B cell (primary cell): Measurements from ENCODE around the gene ZSWIM2. TPM values are rescaled to one million over a fixed set of nuclear protein-coding genes. Genes with fewer than 3 reads are reported as not detected.

Experiments
- ATAC-seq: fragments of 200-7000 bp; cut with Tn5 transposase; one replicate; pipeline ENCODE4 v1.10.0; 2021; ENCODE audit warnings: low read depth, mild to moderate bottlenecking, moderate number of reproducible peaks, moderate library complexity
- CTCF ChIA-PET: fragments of 350-600 bp; sonication (Branson Sonifier 250); formaldehyde crosslinking; loops from one replicate; lab custom pipeline; 2021; ENCODE audit warnings: antibody characterized with exemption, inconsistent platforms; lab: Charles Lee
- POLR2A ChIA-PET: fragments of 350-600 bp; sonication (Branson Sonifier 250); formaldehyde crosslinking; loops from one replicate; lab custom pipeline; 2021; ENCODE audit warnings: antibody characterized with exemption; lab: Charles Lee
- DNase-seq: peaks from one replicate; pipeline ENCODE4 v3.0.0; 2013
- H2AFZ ChIP-seq: 2 replicates; pipeline ENCODE4 v1.6.1; 2012; ENCODE audit warnings: mild to moderate bottlenecking, low read depth, low read length; ENCODE audit not compliant: insufficient read depth, poor library complexity, severe bottlenecking
- H3K27ac ChIP-seq, 2 donors: 1 replicate in 1 of 2; 2 replicates in 1 of 2; pipeline ENCODE4 v1.5.1; 2012 to 2013; ENCODE audit warnings: low read length in 2 of 2, mild to moderate bottlenecking in 2 of 2, moderate library complexity in 1 of 2
- H3K27me3 ChIP-seq, 4 experiments: fragments of 200-600 bp in 1 of 4; sonication (generic) in 1 of 4; replicated peaks in 1 of 4; 1 replicate in 2 of 4; 2 replicates in 2 of 4; pipeline versions ENCODE4 v1.6.1 to v1.7.0; 2013 to 2016; ENCODE audit warnings: low read length in 3 of 4, mild to moderate bottlenecking in 2 of 4, mixed read lengths in 1 of 4, moderate library complexity in 1 of 4; ENCODE audit not compliant: insufficient read depth in 4 of 4, control insufficient read depth in 3 of 4; ENCODE audit errors: control extremely low read depth in 1 of 4
- H3K36me3 ChIP-seq, 2 experiments: replicated peaks in 1 of 2; 1 replicate in 1 of 2; 2 replicates in 1 of 2; pipeline versions ENCODE4 v1.6.1 to v1.7.1; 2013; ENCODE audit warnings: low read length in 1 of 2; ENCODE audit not compliant: insufficient read depth in 2 of 2, control insufficient read depth in 1 of 2; ENCODE audit errors: control extremely low read depth in 1 of 2, extremely low read depth in 1 of 2
- H3K4me1 ChIP-seq, 2 donors: fragments of 200-600 bp in 1 of 2; sonication (generic) in 1 of 2; 1 replicate in 1 of 2; 2 replicates in 1 of 2; pipeline versions ENCODE4 v1.5.1 to v1.6.1; 2013 to 2017; ENCODE audit warnings: low read length in 2 of 2; ENCODE audit not compliant: control insufficient read depth in 2 of 2, insufficient read depth in 2 of 2
- H3K4me2 ChIP-seq: replicated peaks from 2 replicates; pipeline ENCODE3; 2012; ENCODE audit warnings: mild to moderate bottlenecking, low read depth, low read length; ENCODE audit not compliant: poor library complexity, severe bottlenecking
- H3K4me3 ChIP-seq, 5 experiments: fragments of 200-600 bp in 1 of 5; sonication (generic) in 1 of 5; 1 replicate in 3 of 5; 2 replicates in 2 of 5; pipeline versions ENCODE4 v1.5.1 to v1.7.0; 2011 to 2016; ENCODE audit warnings: low read length in 4 of 5, mild to moderate bottlenecking in 4 of 5, low read depth in 2 of 5, control low read depth in 1 of 5, moderate library complexity in 1 of 5; ENCODE audit not compliant: insufficient read depth in 1 of 5; ENCODE audit errors: control extremely low read depth in 1 of 5, extremely low read depth in 1 of 5
- H3K79me2 ChIP-seq: fragments of 200-600 bp; sonication (generic); one replicate; pipeline ENCODE4 v1.6.0; 2016; ENCODE audit warnings: low read length; ENCODE audit not compliant: control insufficient read depth, insufficient read depth
- H3K9ac ChIP-seq: fragments of 200-600 bp; sonication (generic); 2 replicates; pipeline ENCODE4 v1.6.1; 2017; ENCODE audit warnings: mild to moderate bottlenecking, low read length, moderate library complexity
- H3K9me3 ChIP-seq, 3 donors: one replicate each; pipeline versions ENCODE4 v1.6.1 to v1.7.1; 2013; ENCODE audit warnings: low read length in 2 of 3; ENCODE audit not compliant: control insufficient read depth in 2 of 3, insufficient read depth in 1 of 3; ENCODE audit errors: control extremely low read depth in 1 of 3
- H4K20me1 ChIP-seq: 2 replicates; pipeline ENCODE4 v1.6.0; 2012; ENCODE audit warnings: mild to moderate bottlenecking, low read length; ENCODE audit not compliant: insufficient read depth, control insufficient read depth, poor library complexity, severe bottlenecking
- H3K27ac Mint-ChIP-seq: one replicate; pipeline ENCODE4 v1.8.0; 2021; ENCODE audit warnings: mixed read lengths
- H3K27me3 Mint-ChIP-seq: one replicate; pipeline ENCODE4 v1.8.0; 2021; ENCODE audit warnings: mixed read lengths
- H3K4me1 Mint-ChIP-seq: one replicate; pipeline ENCODE4 v1.8.0; 2021; ENCODE audit warnings: mixed read lengths
- H3K4me3 Mint-ChIP-seq: one replicate; pipeline ENCODE4 v1.8.0; 2021; ENCODE audit warnings: mixed read lengths
- H3K9me3 Mint-ChIP-seq: one replicate; pipeline ENCODE4 v1.8.0; 2022; ENCODE audit warnings: mixed read lengths; ENCODE audit not compliant: insufficient read depth
- CTCF ChIP-seq: fragments of 200-600 bp; IDR thresholded peaks from one replicate; pipeline ENCODE4 v1.8.0; 2022; ENCODE audit warnings: antibody characterized with exemption, mild to moderate bottlenecking
- EZH2 ChIP-seq: IDR thresholded peaks from 2 replicates; pipeline ENCODE4 v1.6.1; 2012; ENCODE audit warnings: borderline replicate concordance, low read depth, mild to moderate bottlenecking, moderate library complexity, low read length; ENCODE audit not compliant: insufficient read depth, poor library complexity, severe bottlenecking
- WGBS: methylation state at CpG from one replicate; pipeline ENCODE4 v1.1.5; 2013; ENCODE audit warnings: missing lambda C conversion rate; ENCODE audit not compliant: insufficient coverage; 5-methylcytosine and 5-hydroxymethylcytosine counted together
- intact Hi-C: fragments of 100-400 bp; cut with micrococcal nuclease; formaldehyde crosslinking; loops from one replicate; pipeline ENCODE4 v1.10.0; 2022
- polyA plus RNA-seq: library from polyadenylated mRNA; depleted of rRNA; stranded (reverse); fragments of >200 nt; gene quantifications from 2 replicates; pipeline ENCODE4 v1.2.3, GENCODE V29; 2012
- total RNA-seq, 2 donors: library from RNA; stranded (reverse); fragments of 120-200 nt in 1 of 2; gene quantifications; 1 replicate in 1 of 2; 2 replicates in 1 of 2; pipeline versions ENCODE4 v1.2.3 to v1.2.4, GENCODE V29; 2013 to 2022

ZSWIM2 gene
- total and polyA plus RNA-seq, 2 donors (not counting 1 experiment from before 2014, with no cell fraction given), result not detected

- H3K4me3 ChIP-seq, result no peak overlapping the region
- H3K9me3 ChIP-seq, result no peaks in the 10 kb centered on the region
- ATAC-seq (no peak), DNase-seq (no peak)
- no peaks in the 10 kb centered on the region for H3K27me3 ChIP-seq
- H2AFZ ChIP-seq, result no peak overlapping the region
- intact Hi-C loops, result no loop called here
- Mint-ChIP-seq H3K27me3 (no peaks in the 10 kb centered on the region), H3K4me1 (no peaks in the 10 kb centered on the region), H3K4me3 (no peak overlapping the region), H3K9me3 (no peaks in the 10 kb centered on the region), H3K27ac (no peak overlapping the region)
- no peak overlapping the region for H3K27ac ChIP-seq
- H3K36me3 ChIP-seq, result no peaks in the 10 kb centered on the region
- H4K20me1 ChIP-seq, result no peaks in the 10 kb centered on the region
- TF ChIP-seq CTCF, result no peak
- H3K9ac ChIP-seq, result no peak overlapping the region
- no peaks in the 10 kb centered on the region for H3K4me1 ChIP-seq
- H3K4me2 ChIP-seq, result no peak overlapping the region
- ChIA-PET POLR2A (no interaction called here), CTCF (no interaction called here)
- WGBS, result no CpG with 5 or more reads among the region's 7 CpGs
- no peaks in the 10 kb centered on the region for H3K79me2 ChIP-seq
These were observed 40.3 kb upstream of the ZSWIM2 start for GRCh38 chr2:186889101-186889879.

GRCh38 chr2:186887107-186888090, 38.4 kb upstream of the ZSWIM2 start:
- ChIA-PET POLR2A (no interaction called here), CTCF (no interaction called here)
- no peaks in the 10 kb centered on the region for H3K4me1 Mint-ChIP-seq
- Histone ChIP-seq H3K27ac (no peak overlapping the region), H4K20me1 (no peaks in the 10 kb centered on the region), H3K4me1 (no peaks in the 10 kb centered on the region), H3K4me3 (no peak overlapping the region), H3K36me3 (no peaks in the 10 kb centered on the region), H2AFZ (no peak overlapping the region), H3K79me2 (no peaks in the 10 kb centered on the region), H3K4me2 (no peak overlapping the region), H3K27me3 (no peaks in the 10 kb centered on the region), H3K9me3 (peaks cover 0 to under 1% (median 0%) of the 10 kb centered on the region in 3 donors), H3K9ac (no peak overlapping the region)
- H3K27ac Mint-ChIP-seq, result no peak overlapping the region
- intact Hi-C loops, result no loop called here
- H3K4me3 Mint-ChIP-seq, result no peak overlapping the region
- DNase-seq (no peak), ATAC-seq (no peak)
- no peak for TF ChIP-seq CTCF
- TF ChIP-seq EZH2, result no peak
- H3K27me3 Mint-ChIP-seq, result no peaks in the 10 kb centered on the region
- H3K9me3 Mint-ChIP-seq, result peaks cover 3% of the 10 kb centered on the region
- 57% methylated on average over 4 of the region's 7 CpGs for WGBS
